HG02970 (cell line): Measurements from ENCODE around the gene SLC43A3.

Experiments
- ATAC-seq: cut with Tn5 transposase; IDR thresholded peaks from one replicate; pipeline ENCODE4 v1.9.1; 2021; ENCODE audit warnings: mild to moderate bottlenecking, moderate library complexity, moderate number of reproducible peaks; ENCODE audit not compliant: unreplicated experiment, low FRiP score

SLC43A3 gene

DNA sequence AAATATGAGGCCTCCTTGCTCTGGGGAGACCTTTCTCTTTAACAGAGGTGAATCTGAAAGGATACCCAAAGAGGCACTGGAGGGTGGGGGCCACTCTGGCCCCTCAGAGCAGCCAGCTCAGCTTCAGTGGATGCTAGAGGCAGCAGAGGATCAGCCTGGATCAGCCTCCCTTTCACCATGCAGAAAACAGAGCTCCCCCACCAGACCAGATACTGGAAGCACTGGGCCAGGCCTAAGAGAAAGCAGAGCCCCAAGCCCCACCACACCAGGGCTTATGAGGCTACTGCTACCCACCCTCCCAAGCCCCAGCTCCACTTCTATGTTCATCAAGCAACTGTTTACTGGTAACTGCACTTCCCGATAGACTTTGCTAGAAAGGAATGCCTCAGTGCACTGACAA lies 4.0 kb upstream of the SLC43A3 start:
- ATAC-seq, result no peak

DNA sequence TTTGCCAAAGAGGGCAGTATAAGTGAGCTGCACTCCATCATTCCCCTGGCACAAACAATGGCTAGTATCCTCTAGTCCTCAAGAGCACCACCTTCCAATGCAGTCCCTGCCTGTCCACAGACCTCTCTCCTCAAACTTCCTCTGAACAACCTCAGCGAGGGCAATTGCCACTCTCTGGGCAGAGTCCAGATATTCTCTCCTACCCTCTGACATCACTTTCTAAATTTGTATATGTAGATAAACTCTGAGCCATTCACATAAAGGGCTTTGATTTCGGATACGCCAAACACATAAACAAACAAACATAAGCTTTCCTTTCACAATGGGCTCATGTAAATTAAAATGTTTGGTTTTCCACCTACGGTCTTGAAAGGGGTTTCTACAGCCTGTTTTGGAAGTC lies 3.0 kb upstream of the SLC43A3 start:
- ATAC-seq, result no peak

DNA sequence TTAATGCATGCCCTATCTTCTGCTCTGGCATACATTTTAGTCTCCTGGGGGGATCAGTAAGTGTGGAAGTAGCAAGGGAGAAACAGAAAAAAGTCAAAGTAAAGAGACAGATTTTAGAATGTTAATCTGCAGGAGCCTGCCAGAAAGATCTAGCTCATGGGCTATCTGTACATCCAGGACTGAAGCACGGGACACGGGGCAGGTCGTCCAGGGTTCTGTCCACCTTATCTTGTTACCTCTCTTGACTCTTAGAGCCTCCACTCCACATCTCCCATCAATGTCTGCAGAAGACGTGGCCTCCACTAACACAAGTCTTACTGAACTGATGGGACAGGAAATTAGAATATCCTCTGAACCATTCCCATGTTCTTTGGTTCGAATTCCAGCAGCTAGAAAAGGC lies 1.7 kb upstream of the SLC43A3 start:
- ATAC-seq, result no peak

DNA sequence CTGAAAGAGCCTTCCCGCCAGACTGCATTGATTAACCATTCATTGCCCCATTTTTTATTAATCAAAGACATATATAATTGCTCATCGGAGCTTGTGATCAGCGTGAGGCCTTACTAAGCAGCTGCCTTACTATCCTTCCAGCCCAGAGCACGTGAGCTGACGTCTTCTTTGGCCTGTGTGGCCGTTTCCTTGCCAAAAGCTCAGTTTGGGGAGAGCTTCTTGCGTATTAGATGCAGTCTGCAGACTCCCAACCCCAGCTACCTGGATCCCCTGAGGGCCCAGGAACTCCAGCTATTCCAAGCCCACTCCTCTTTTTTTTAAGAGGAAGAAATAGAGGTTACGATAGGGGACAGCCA lies 784 bp upstream of the SLC43A3 start:
- ATAC-seq, result no peak

DNA sequence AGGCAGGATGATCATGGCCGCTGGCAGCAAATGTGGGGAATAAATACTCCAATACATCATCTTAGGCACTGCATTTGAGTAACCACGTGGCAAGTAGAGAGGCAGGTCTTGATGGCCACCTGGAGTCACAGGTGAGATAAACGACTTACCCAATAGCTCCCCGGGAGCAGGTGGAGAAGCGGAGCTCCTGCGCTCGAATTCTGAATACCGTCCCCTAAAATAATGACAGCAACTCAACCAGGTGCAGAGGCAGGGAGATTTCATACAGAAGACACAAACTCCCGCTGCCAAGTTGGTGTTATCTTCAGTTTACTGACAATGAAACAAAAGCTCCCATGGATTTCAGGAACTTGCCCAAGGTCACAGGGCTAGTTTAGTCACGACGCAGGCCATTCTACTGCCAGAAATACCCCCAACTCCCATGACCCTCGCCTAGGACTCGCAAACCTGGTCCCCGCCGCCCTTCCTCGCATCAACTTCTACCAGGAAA lies 437 bp downstream of the SLC43A3 start:
- no peak for ATAC-seq

DNA sequence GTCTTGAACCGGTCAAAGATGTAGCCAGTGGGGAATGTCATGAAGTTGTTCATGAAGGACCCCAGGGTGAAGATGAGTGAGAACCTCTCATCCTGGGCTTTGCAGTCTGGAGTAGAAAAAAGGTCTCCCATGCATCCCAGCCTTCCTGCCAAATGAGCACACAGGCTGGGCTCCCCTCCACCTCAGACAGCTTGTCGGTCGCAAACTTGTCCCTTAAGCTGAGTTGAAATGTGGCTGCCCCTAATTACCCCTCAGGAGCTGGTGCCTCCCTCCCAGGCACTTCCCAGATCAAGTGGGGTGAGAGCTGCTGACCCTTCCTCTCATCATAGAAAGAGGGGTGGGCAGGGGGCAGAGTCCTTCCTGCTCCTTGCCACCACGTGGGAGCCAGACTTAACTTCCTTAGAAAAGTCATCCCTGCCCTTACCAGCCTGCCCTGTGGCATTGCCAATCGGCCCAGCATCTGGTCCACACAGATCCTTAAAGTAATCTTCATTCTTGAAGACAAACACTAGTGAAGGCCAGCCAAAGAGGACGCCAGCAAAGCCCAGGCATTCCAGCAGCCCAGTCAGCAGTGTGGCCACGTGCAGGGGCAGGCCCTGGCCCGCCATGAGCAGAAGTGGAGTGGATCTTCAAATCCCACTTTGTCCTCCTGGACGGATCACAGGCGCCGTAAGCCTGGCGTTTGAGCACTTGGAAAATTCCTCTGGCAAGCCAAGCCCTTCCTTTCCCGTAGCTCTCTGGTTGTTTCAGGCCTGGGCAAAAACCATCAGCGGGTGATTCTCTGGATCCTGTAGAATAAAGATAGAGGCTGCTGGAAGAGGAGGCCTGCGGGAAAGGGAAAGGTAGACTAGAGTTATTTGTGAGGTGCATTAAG lies 1.1 kb downstream of the SLC43A3 start:
- ATAC-seq, result no peak

DNA sequence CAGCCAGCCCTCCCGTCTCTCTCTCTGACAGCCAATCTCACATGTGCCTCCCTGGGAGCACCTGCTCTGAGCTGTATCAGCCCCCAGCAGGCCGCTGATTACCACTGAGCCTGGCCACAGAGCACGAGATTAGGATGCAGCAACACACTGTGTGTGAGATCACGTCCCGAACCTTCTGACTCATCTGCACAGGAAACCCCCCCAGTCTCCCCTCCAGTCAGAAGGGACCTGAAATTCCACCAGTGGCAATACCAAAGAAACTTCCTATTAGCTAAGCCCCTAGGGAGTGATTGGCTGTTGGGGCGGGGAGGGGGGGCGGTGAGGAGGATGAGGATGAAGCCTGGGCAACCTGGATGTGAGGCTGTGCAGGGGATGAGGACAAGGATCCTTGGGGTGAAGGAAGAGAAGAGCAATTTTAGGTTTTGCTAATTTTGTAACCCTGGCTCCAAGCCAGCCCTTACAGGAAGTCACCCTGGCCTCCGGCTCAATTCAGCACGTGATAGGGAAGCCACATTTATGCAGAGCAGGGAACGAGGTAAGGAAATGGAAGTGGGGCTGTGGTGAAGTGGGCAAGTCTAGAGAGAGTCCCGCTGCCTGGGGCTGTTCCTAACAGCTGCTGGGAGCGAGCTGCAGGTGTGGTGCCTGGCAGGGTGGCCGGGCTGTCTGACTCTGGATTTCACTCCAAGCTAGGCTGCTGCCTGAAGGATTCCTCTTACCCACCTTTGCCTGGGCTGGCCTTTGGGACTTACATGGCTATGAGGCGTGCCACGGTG lies 1.9 kb downstream of the SLC43A3 start:
- ATAC-seq, result peak; percentile 89

DNA sequence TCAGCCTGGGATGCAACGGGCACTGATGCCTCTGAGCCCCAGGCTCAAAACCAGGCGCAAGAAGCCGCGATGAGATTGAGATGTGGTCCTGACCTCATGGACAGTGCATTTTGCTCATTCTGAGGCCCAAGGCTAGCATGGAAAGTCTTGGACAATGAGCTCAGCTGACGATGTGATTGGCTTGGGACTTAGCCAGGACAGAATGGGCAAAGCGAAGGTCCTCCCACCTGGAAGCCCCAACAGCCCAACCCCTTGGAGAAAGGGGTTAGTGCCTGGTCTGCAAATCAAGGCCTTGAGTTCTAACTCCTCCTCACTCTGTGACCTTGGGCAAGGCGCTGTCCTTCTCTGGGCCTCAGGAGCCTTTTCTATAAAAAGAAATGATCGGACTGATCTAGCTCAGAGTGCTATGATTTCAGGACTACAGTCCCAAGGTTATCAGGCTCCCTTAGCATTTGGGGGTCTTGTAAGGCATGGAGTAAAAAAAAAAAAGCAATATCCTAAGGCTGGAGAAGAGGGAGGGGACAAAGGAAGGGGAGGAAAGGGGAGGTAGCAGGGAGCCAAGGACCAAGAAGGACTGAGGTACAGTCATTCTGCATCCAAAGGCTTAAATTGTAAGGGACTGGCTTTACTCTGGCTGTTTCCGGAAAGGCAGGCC lies 2.7 kb downstream of the SLC43A3 start:
- ATAC-seq, result no peak

DNA sequence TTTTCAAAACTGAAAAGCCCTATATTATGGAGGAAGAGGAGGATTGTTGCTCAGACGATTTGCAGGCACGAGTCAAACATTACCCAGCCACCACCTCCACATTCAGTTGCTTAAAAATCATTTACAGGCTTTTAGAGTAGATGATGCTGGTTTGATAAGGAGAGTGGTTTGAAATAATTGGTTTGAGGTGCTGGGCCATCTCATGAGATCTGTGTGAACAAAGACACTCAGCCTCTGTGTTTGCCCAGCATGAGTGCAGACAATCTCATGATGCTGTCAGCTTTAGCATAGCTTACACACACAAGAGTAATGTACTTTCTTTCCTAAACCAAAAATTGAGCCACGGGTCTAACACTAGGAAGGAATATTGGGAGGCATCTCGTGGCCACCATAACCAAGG lies 4.3 kb downstream of the SLC43A3 start:
- ATAC-seq, result no peak

DNA sequence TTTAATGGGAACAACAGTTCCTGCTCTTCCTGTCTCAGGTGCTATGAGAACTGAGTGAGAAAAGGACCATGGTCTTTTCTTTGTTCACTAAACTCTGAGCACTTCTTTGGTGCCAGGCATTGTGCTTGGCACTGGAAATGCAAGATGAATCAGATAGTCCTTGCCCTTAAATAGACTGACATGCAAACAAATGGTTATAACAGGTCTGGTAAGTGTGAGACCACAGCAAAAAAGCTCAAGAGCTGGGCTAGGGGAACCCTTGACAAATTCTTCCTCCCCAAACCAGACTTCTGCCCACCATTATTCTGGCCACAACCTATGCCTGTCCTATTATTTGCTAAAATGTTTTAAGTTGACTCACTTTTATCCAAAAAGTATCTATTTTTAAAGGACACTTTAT lies 5.1 kb downstream of the SLC43A3 start:
- ATAC-seq, result no peak

DNA sequence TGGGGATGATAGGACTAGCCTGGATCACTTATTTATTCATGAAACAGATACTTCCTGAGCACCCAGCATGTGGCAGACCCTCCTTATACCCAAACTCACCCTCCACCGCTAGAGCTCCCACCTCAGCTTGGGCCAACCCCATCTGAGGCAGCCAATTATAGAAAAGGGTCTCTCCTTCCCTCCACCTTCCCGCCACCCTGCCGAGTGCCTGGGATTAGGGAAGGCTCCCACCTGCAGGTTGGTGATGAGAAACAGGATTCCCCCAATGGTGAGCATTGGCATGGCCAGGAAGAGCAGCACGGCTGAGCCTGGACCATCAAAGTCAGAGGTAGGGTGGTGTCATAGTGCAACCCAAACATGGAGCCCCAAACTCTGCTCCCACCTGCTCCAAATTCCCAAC lies 5.9 kb downstream of the SLC43A3 start:
- no peak for ATAC-seq

DNA sequence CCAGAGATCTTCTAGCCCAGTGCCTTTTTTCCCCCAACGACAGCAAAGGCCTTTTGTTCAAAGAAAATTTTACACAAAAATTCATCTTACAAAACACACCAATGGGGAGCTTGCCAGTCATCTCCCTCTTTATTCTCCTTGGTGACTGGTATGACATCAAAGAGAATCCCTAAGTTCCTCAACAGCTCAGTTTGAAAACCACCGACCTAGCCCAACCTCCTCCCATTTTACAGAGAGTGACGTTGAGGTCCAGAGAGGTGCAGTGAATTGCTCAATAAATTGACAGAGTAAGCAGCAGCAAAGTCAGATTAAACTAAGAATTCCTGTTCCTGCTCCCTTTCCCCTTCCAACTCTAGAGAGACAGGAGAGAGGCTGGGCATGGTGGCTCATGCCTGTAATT lies 7.8 kb downstream of the SLC43A3 start:
- ATAC-seq, result no peak

DNA sequence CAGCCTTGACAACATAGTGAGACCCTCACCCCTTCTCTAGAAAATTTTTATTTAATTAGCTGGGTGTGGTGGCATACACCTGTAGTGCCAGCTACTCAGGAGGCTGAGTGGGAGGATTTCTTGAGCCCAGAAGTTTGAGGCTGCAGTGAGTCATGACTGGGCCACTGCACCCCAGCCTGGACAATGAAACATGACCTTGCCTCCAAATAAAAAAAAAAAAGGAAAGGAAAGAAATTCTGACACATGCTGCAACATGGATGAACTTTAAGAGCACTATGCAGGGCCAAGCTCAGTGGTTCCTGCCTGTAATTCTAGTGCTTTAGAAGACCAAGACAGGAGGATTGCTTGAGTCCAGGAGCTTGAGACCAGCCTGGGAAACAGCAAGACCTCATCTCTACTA lies 8.8 kb downstream of the SLC43A3 start:
- ATAC-seq, result no peak

DNA sequence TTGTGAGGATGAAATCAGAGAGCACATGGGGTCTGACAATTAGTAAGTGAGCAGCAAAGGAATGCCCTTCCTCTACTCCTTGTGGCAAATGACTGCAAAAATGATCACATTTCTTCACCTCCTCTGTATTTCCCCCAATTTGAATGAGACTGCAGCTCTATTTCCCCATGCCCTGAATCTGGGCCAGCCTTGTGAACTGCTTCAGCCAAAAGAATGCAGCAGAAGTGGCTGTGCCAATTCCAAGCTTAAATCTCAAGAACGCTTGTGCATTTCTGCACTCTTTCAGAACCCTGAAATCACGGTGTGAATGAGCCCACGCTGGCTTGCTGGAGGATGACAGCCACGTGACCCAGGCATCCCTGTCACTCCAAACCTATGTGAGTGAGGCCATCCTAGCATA lies 9.9 kb downstream of the SLC43A3 start:
- ATAC-seq, result no peak

DNA sequence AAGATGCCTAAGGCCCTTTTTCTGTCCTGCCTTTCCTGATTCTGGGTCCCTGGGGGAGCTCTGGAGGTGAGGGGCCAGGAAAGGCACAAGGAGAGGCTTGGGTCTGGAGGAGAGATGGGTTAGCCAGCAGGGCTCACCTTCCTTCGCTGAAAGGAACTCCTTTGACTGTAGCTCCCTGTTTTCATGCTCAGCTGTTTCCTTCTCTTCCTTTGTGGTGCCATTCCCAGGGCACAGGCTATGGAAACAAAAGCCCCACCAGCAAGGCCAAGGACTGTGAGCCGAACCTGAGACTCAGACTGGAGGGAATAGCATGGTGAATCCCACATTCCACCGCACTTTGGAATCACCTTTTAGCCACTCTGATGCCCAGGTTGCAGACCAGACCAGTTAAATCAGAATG lies 10.5 kb downstream of the SLC43A3 start:
- no peak for ATAC-seq

DNA sequence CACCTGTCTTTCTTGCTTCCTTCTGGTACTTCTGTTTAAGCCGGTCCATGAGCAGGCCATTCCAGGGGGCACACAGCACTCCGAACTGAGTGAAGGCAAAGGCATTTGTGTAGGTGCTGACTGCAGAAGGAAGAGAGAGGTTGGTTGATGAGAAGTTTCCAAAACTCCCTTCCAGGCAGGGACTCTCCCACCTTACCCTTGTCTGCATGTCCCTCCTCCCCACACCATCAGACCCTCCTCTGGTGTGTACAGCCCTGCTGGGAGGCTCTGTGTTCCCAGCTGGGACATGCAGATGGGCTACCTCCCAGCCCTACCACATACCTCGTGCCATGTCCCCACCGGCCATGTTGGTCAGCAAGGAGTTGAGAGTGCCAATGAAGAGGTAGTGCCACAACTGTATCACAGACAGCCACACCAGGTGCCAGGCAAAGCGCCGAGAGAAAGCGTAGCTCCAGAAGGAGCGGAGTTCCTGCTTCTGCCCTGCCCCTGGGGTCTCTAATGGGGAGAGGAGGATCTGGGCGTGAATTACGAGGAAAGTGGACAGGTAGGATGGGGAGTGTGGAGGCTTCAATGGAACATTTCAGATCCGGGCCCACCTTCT lies 12.2 kb downstream of the SLC43A3 start:
- no peak for ATAC-seq

DNA sequence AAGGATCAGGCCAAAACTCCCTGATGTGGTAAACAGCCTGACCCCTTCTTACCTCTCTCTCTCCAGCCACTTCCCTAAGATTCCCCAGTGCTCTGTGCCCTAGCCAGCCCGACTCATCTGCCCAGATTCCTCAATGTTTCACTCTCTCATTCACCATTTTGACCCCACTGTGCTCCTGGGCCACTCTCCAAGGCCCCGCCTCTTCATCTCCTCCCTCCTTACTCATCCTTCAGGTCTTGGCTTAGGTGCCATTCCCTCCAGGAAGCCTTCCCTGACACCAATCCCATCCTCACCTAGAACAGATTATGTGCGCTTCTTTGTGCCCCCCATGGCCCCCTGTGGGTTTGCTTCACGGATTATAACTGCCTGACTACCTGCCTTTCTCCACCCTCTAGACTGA lies 13.2 kb downstream of the SLC43A3 start:
- no peak for ATAC-seq

DNA sequence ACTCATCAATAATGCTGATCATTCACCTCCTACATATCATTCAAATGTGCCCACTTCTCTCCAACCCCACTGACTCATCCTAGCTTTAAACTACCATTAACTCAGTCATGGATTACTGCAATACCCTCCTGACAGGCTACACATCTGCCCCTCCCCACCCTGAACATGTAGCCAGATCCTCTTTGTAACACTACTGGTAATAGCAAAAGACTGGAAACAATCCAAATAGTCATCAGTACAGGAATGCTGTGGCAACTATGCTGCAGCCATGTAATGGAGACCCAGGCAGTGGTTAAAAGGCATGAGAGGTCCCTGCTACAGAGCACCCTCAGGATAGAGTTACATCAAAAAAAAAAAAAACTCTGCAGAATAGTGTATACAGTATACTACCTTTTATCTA lies 16.6 kb downstream of the SLC43A3 start:
- no peak for ATAC-seq

DNA sequence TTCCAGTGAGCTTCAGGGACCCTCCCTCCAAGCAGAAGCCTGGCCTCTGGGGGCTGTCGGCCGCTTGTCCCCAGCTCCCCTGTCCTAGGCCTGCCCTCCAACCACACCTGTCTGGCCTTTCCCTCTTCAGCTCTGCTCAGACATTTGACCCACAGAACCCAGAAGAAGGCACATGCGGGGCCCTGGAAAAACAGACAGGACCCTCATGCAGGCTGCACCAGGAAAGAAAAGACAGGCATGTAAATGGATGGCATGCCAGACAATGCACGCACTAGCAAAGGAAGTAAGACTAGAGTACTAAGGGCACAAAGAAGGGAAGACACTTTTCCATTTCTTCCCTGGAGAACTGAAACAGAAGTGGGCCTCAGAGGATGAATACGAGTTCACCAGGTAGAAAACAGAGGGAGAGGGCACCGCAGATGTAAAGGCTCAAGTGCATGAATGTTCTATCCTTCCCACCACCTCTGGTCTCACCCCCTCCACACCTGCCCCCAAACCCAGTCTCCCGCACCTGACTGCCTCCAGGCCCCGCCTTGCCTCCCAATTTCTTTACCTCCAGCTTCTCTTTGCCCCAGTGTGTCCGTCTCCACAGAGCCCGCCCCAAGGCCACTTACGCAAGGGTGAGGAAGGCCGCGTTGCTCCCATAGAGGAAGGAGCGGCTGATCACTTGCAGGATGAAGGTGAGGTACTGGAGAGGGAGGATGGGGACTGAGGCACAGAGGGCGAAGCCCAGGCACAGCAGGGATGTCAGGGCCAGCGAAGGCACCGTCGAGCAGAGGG lies 17.4 kb downstream of the SLC43A3 start:
- no peak for ATAC-seq

DNA sequence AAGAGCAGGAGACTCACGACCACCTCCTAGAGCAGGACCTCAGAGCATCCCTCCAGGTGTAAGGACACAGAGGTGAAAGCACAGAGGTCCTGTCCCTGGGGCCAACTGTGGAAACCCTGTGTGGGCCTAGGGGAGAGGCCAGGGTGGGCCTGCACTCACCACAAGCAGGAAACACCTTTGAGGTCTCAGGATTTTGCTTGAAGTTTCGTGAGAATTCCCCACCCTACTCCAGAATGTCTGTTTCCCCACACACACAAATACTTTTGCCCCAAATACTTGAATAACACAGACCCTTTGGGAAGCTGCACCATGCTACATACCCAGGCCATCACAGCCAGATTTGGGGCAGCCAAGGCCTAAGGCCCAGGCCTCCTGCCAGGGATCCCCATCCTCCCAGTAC lies 18.1 kb downstream of the SLC43A3 start:
- no peak for ATAC-seq
